ENCODE data around the gene COA8. TPM values are rescaled to one million over a fixed set of nuclear protein-coding genes. Genes with fewer than 3 reads are reported as not detected.

The COA8 gene
- total and polyA plus RNA-seq, 12 donors, result 4.9 to 59.6 (median 33.0) TPM

GRCh38 chr14:103611215-103611614 is 48.5 kb downstream of the COA8 start:
- intact Hi-C loops (cut with DNase I), result no loop called here
- TF ChIP-seq CTCF (IDR thresholded peaks at IDR 0.05) (no peak), POLR2A (IDR thresholded peaks at IDR 0.05) (no peak)

DNA sequence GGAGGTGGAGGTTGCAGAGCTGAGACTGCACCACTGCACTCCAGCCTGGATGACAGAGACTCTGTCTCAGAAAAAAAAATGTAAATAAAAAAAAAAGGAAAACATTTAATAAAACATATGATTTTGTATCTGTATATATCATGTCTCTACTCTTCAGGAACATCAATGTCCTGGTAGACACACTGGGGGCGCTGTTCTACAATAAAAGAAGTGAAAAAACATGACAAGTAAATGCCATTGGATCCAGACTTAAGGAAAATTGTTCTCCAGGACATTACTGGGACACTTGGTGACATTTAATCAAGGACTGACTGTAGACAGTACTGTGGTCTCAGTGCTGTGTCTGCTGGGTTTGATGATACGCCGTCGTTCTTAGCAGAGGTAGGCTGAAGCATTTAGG is 50.8 kb downstream of the COA8 start:
- Histone ChIP-seq H3K9me3 (replicated peaks in 1 of 3) (no peaks in the 10 kb centered on the region), H3K4me1 (replicated peaks in 1 of 2) (no peaks in the 10 kb centered on the region), H3K4me3 (no peak overlapping the region), H3K27ac (no peak overlapping the region), H3K27me3 (no peaks in the 10 kb centered on the region), H3K36me3 (replicated peaks in 1 of 2) (no peaks in the 10 kb centered on the region)
- intact Hi-C loops (cut with DNase I), result no loop called here
- TF ChIP-seq CTCF (IDR thresholded peaks at IDR 0.05), result peak in 3 of 6 experiments; percentile 42 to 49 (median 46)
- TF ChIP-seq POLR2A (IDR thresholded peaks at IDR 0.05), result no peak
- 88 to 96% (median 91%) methylated on average over 4 of the region's 4 CpGs for WGBS, 4 donors
- peak in 1 of 7 donors; percentile 31 for DNase-seq

More at GRCh38 chr14:103611215-103611614, 48.5 kb downstream of the COA8 start:
- H3K4me3 ChIP-seq, result no peak overlapping the region
- 72 to 90% (median 88%) methylated on average over 2 of the region's 2 CpGs for WGBS, 4 donors
- H3K27me3 ChIP-seq, result no peaks in the 10 kb centered on the region
- H3K36me3 ChIP-seq (replicated peaks in 1 of 2), result no peaks in the 10 kb centered on the region
- H3K27ac ChIP-seq, result no peak overlapping the region
- no peak for DNase-seq
- peaks cover 0 to 18% of the 10 kb centered on the region in 2 donors for H3K4me1 ChIP-seq (replicated peaks in 1 of 2)
- H3K9me3 ChIP-seq (replicated peaks in 1 of 3), result no peaks in the 10 kb centered on the region

- WGBS, 4 donors, result 73 to 81% (median 79%) methylated on average over 17 of the region's 17 CpGs
- Histone ChIP-seq H3K27me3 (no peaks in the 10 kb centered on the region), H3K27ac (no peak overlapping the region), H3K36me3 (replicated peaks in 1 of 2) (no peaks in the 10 kb centered on the region), H3K4me1 (replicated peaks in 1 of 2) (no peaks in the 10 kb centered on the region), H3K4me3 (no peak overlapping the region), H3K9me3 (replicated peaks in 1 of 3) (no peaks in the 10 kb centered on the region)
- DNase-seq, result no peak
- intact Hi-C loops (cut with DNase I), result no loop called here
- TF ChIP-seq POLR2A (IDR thresholded peaks at IDR 0.05), result no peak
- TF ChIP-seq CTCF (IDR thresholded peaks at IDR 0.05), result no peak
Observed at GRCh38 chr14:103616635-103617300, 54.0 kb downstream of the COA8 start.

GRCh38 chr14:103619057-103619456 is 56.3 kb downstream of the COA8 start:
- 59 to 85% (median 75%) methylated on average over 4 to 5 of the region's 5 CpGs for WGBS, 4 donors
- H3K27ac ChIP-seq, result no peak overlapping the region
- no peak overlapping the region for H3K4me3 ChIP-seq
- DNase-seq, result no peak
- H3K4me1 ChIP-seq (replicated peaks in 1 of 2), result peaks cover 0 to 3% of the 10 kb centered on the region in 2 donors
- no peaks in the 10 kb centered on the region for H3K27me3 ChIP-seq
- H3K36me3 ChIP-seq (replicated peaks in 1 of 2), result no peaks in the 10 kb centered on the region
- intact Hi-C loops (cut with DNase I), result no loop called here
- no peaks in the 10 kb centered on the region for H3K9me3 ChIP-seq (replicated peaks in 1 of 3)
- no peak for TF ChIP-seq CTCF (IDR thresholded peaks at IDR 0.05)
- TF ChIP-seq POLR2A (IDR thresholded peaks at IDR 0.05), result no peak
